HEK293 (cell line): ENCODE results near the gene PLCB1.

Experiments
- CTCF ChIA-PET: fragments of 350-600 bp; formaldehyde crosslinking; extraction: SDS; loops from one replicate; lab custom pipeline; 2021; ENCODE audit warnings: antibody characterized with exemption; lab: Yijun Ruan, JAX
- POLR2A ChIA-PET: fragments of 300-600 bp; formaldehyde crosslinking; extraction: SDS; loops from one replicate; lab custom pipeline; 2020; ENCODE audit warnings: antibody characterized with exemption, inconsistent platforms; lab: Yijun Ruan, JAX
- H3K27ac ChIP-seq: fragments of 200-500 bp; sonication (Bioruptor generic); 2 replicates; pipeline ENCODE4 v1.5.1; 2014; ENCODE audit warnings: low read depth, low read length, control low read depth, inconsistent platforms; ENCODE audit errors: extremely low read depth
- H3K36me3 ChIP-seq, 2 experiments: fragments of 200-500 bp in 1 of 2; sonication (Bioruptor generic) in 1 of 2; 1 replicate in 1 of 2; 2 replicates in 1 of 2; pipeline ENCODE4 v1.5.1; 2014 to 2017; ENCODE audit warnings: inconsistent platforms in 2 of 2, low read length in 2 of 2; ENCODE audit not compliant: control insufficient read depth in 2 of 2, insufficient read depth in 1 of 2
- H3K4me1 ChIP-seq: fragments of 200-500 bp; sonication (Bioruptor generic); 2 replicates; pipeline ENCODE4 v1.5.1; 2014; ENCODE audit warnings: mild to moderate bottlenecking, low read length, inconsistent platforms; ENCODE audit not compliant: control insufficient read depth, insufficient read depth
- H3K4me3 ChIP-seq: 2 replicates; pipeline ENCODE4 v1.5.1; 2011; ENCODE audit warnings: low read depth, mild to moderate bottlenecking, control low read depth, low read length, moderate library complexity
- H3K9me3 ChIP-seq: fragments of 200-500 bp; sonication (Bioruptor generic); 2 replicates; pipeline ENCODE4 v1.5.1; 2014; ENCODE audit warnings: low read depth, low read length, inconsistent platforms; ENCODE audit not compliant: control insufficient read depth, insufficient read depth
- ELK4 ChIP-seq: IDR thresholded peaks from 2 replicates; pipeline ENCODE4 v1.6.1; 2011; ENCODE audit warnings: mild to moderate bottlenecking, low read depth, low read length, borderline replicate concordance
- KLF1 ChIP-seq: fragments of 450-650 bp; formaldehyde crosslinking; IDR thresholded peaks from 2 replicates; pipeline ENCODE4 v1.5.1; 2016; ENCODE audit warnings: missing biosample characterization, missing genetic modification characterization
- KLF17 ChIP-seq: fragments of 450-650 bp; formaldehyde crosslinking; IDR thresholded peaks from 2 replicates; pipeline ENCODE4 v1.5.1; 2016; ENCODE audit warnings: missing biosample characterization, missing genetic modification characterization
- MEIS1 ChIP-seq: sonication (generic); formaldehyde crosslinking; IDR thresholded peaks from 2 replicates; pipeline ENCODE4 v1.8.1; 2022; ENCODE audit warnings: missing genetic modification reagents, mild to moderate bottlenecking, borderline replicate concordance
- SALL2 ChIP-seq: fragments of 450-650 bp; formaldehyde crosslinking; IDR thresholded peaks from 2 replicates; pipeline ENCODE4 v1.5.0; 2017; ENCODE audit warnings: missing biosample characterization, mild to moderate bottlenecking, missing genetic modification characterization, borderline replicate concordance
- WT1 ChIP-seq: fragments of 450-650 bp; formaldehyde crosslinking; IDR thresholded peaks from 2 replicates; pipeline ENCODE4 v1.5.1; 2016; ENCODE audit warnings: missing biosample characterization, missing genetic modification characterization
- ZBTB26 ChIP-seq: fragments of 450-650 bp; formaldehyde crosslinking; optimal IDR thresholded peaks from 2 replicates; pipeline ENCODE3; 2016; ENCODE audit warnings: missing biosample characterization, mild to moderate bottlenecking, missing genetic modification characterization
- ZNF132 ChIP-seq: fragments of 450-650 bp; formaldehyde crosslinking; IDR thresholded peaks from 2 replicates; pipeline ENCODE4 v1.5.1; 2017; ENCODE audit warnings: missing biosample characterization, missing genetic modification characterization, borderline replicate concordance
- ZNF18 ChIP-seq: fragments of 450-650 bp; formaldehyde crosslinking; IDR thresholded peaks from 2 replicates; pipeline ENCODE4 v1.5.1; 2016; ENCODE audit warnings: missing biosample characterization, missing genetic modification characterization
- ZNF239 ChIP-seq: fragments of 450-650 bp; formaldehyde crosslinking; IDR thresholded peaks from 2 replicates; pipeline ENCODE4 v1.5.1; 2016; ENCODE audit warnings: missing biosample characterization, missing genetic modification characterization
- ZNF366 ChIP-seq: fragments of 450-650 bp; formaldehyde crosslinking; conservative IDR thresholded peaks from 2 replicates; pipeline ENCODE4 v1.5.1; 2016; ENCODE audit warnings: missing biosample characterization, missing genetic modification characterization
- ZNF416 ChIP-seq: fragments of 450-650 bp; formaldehyde crosslinking; IDR thresholded peaks from 2 replicates; pipeline ENCODE4 v1.5.1; 2016; ENCODE audit warnings: missing biosample characterization, missing genetic modification characterization
- ZNF513 ChIP-seq: fragments of 450-650 bp; IDR thresholded peaks from 2 replicates; pipeline ENCODE4 v1.5.1; 2018; ENCODE audit warnings: missing biosample characterization, missing genetic modification characterization
- ZNF514 ChIP-seq: fragments of 450-650 bp; formaldehyde crosslinking; IDR thresholded peaks from 2 replicates; pipeline ENCODE4 v1.5.1; 2016; ENCODE audit warnings: missing biosample characterization, missing genetic modification characterization
- ZNF529 ChIP-seq: fragments of 450-650 bp; formaldehyde crosslinking; IDR thresholded peaks from 2 replicates; pipeline ENCODE4 v1.5.1; 2017; ENCODE audit warnings: missing genetic modification characterization, missing biosample characterization; ENCODE audit not compliant: insufficient replicate concordance
- ZNF596 ChIP-seq: fragments of 450-650 bp; IDR thresholded peaks from 2 replicates; pipeline ENCODE4 v1.5.0; 2018; ENCODE audit warnings: missing biosample characterization, mild to moderate bottlenecking, missing genetic modification characterization, moderate library complexity
- ZNF664 ChIP-seq: fragments of 450-650 bp; formaldehyde crosslinking; IDR thresholded peaks from 2 replicates; pipeline ENCODE4 v1.5.1; 2016; ENCODE audit warnings: missing biosample characterization, missing genetic modification characterization
- ZNF692 ChIP-seq: fragments of 450-650 bp; formaldehyde crosslinking; IDR thresholded peaks from 2 replicates; pipeline ENCODE4 v1.5.1; 2016; ENCODE audit warnings: missing biosample characterization, missing genetic modification characterization
- ZNF701 ChIP-seq: fragments of 450-650 bp; formaldehyde crosslinking; IDR thresholded peaks from 2 replicates; pipeline ENCODE4 v1.5.1; 2016; ENCODE audit warnings: missing biosample characterization, missing genetic modification characterization

The PLCB1 gene

GRCh38 chr20:8395956-8396355 lies 263.9 kb downstream of the PLCB1 start:
- H3K4me3 ChIP-seq: no peak overlapping the region
- H3K36me3 ChIP-seq: no peaks in the 10 kb centered on the region
- ChIA-PET CTCF (interaction anchor here (0.5 kb wide), 1 partner anchor 467 kb away, joined by 3 read pairs; no protein-coding TSS in a partner anchor), POLR2A (no interaction called here)
- no peak overlapping the region for H3K27ac ChIP-seq
- no peaks in the 10 kb centered on the region for H3K9me3 ChIP-seq
- no peaks in the 10 kb centered on the region; the same call in 1 of the 2 replicates for H3K4me1 ChIP-seq
- TF ChIP-seq ZNF529 (tag by site-specific recombination) (no peak), ZNF701 (tag by site-specific recombination) (no peak), KLF1 (tag by site-specific recombination) (no peak), SALL2 (tag by site-specific recombination) (no peak), ZNF239 (tag by site-specific recombination) (no peak), ZNF132 (tag by site-specific recombination) (no peak), ZNF513 (tag by site-specific recombination) (no peak), ZNF514 (tag by site-specific recombination) (no peak)

- ChIA-PET CTCF (interaction anchor here (0.5 to 2.3 kb wide), 4 partner anchors 9 to 980 kb away, joined by 3 to 7 read pairs (median 4); no protein-coding TSS in a partner anchor), POLR2A (no interaction called here)
- TF ChIP-seq ELK4 (no peak), WT1 (tag by site-specific recombination) (no peak), ZNF416 (tag by site-specific recombination) (no peak), MEIS1 (no peak), ZNF366 (no peak), ZNF692 (tag by site-specific recombination) (no peak), ZNF18 (no peak), KLF17 (tag by site-specific recombination) (no peak), ZNF664 (tag by site-specific recombination) (no peak), ZBTB26 (tag by site-specific recombination) (no peak), ZNF596 (tag by site-specific recombination) (no peak)
- H3K9me3 ChIP-seq: no peaks in the 10 kb centered on the region
- no peak overlapping the region for H3K4me3 ChIP-seq
- no peak overlapping the region for H3K27ac ChIP-seq
- no peaks in the 10 kb centered on the region; the same call in 1 of the 2 replicates for H3K4me1 ChIP-seq
- no peaks in the 10 kb centered on the region for H3K36me3 ChIP-seq
These were observed 266.4 kb downstream of the PLCB1 start for GRCh38 chr20:8398263-8399051.
